ENCODE results near the gene PDE11A. TPM values are rescaled to one million over a fixed set of nuclear protein-coding genes. Genes with fewer than 3 reads are reported as not detected.

Gene PDE11A
- total RNA-seq, 4 donors from 2014 or later, result 0.12 TPM; not detected in 3

GRCh38 chr2:177832611-177833433 lies 239.8 kb downstream of the PDE11A start:
- 67 to 82% methylated on average over 6 of the region's 6 CpGs for WGBS, 2 donors
- no peak for DNase-seq
- Histone ChIP-seq H3K4me1 (no peaks in the 10 kb centered on the region), H3K4me3 (no peak overlapping the region), H3K27ac (no peak overlapping the region), H3K9me3 (peaks cover 0 to 13% (median 6%) of the 10 kb centered on the region in 3 donors), H3K36me3 (no peaks in the 10 kb centered on the region), H3K27me3 (no peaks in the 10 kb centered on the region)
- intact Hi-C loops (cut with DNase I), result no loop called here
- TF ChIP-seq CTCF (IDR thresholded peaks at IDR 0.05) (no peak), POLR2A (IDR thresholded peaks at IDR 0.05) (no peak)

- Histone ChIP-seq H3K4me3 (no peak overlapping the region), H3K27me3 (no peaks in the 10 kb centered on the region), H3K27ac (no peak overlapping the region), H3K9me3 (peaks cover 0 to 8% (median 5%) of the 10 kb centered on the region in 3 donors), H3K4me1 (no peaks in the 10 kb centered on the region), H3K36me3 (no peaks in the 10 kb centered on the region)
- no peak for DNase-seq
- WGBS, 2 donors, result 83 to 94% methylated on average over 1 of the region's 1 CpG
- intact Hi-C loops (cut with DNase I), result no loop called here
- TF ChIP-seq CTCF (IDR thresholded peaks at IDR 0.05), result no peak
- no peak for TF ChIP-seq POLR2A (IDR thresholded peaks at IDR 0.05)
Measured at GRCh38 chr2:177830881-177831386, 241.6 kb downstream of the PDE11A start.

- 88 to 94% methylated on average over 1 of the region's 1 CpG for WGBS, 2 donors
- Histone ChIP-seq H3K27ac (no peak overlapping the region), H3K27me3 (no peaks in the 10 kb centered on the region), H3K4me3 (no peak overlapping the region), H3K36me3 (no peaks in the 10 kb centered on the region), H3K9me3 (no peaks in the 10 kb centered on the region), H3K4me1 (no peaks in the 10 kb centered on the region)
- no peak for TF ChIP-seq CTCF (IDR thresholded peaks at IDR 0.05)
- TF ChIP-seq POLR2A (IDR thresholded peaks at IDR 0.05), result no peak
- DNase-seq, result no peak
- intact Hi-C loops (cut with DNase I), result no loop called here
Measured at GRCh38 chr2:177828557-177828956, 244.0 kb downstream of the PDE11A start.

GRCh38 chr2:177826897-177827296 lies 245.7 kb downstream of the PDE11A start:
- Histone ChIP-seq H3K4me1 (no peaks in the 10 kb centered on the region), H3K9me3 (no peaks in the 10 kb centered on the region), H3K4me3 (no peak overlapping the region), H3K27ac (no peak overlapping the region), H3K36me3 (no peaks in the 10 kb centered on the region), H3K27me3 (no peaks in the 10 kb centered on the region)
- intact Hi-C loops (cut with DNase I), result no loop called here
- TF ChIP-seq POLR2A (IDR thresholded peaks at IDR 0.05) (no peak), CTCF (IDR thresholded peaks at IDR 0.05) (no peak)
- 73 to 75% methylated on average over 2 of the region's 2 CpGs for WGBS, 2 donors
- DNase-seq, result no peak

GRCh38 chr2:177822941-177823340 lies 249.6 kb downstream of the PDE11A start:
- 75 to 76% methylated on average over 3 of the region's 3 CpGs for WGBS, 2 donors
- intact Hi-C loops (cut with DNase I), result no loop called here

More at GRCh38 chr2:177822941-177823340, 249.6 kb downstream of the PDE11A start:
- Histone ChIP-seq H3K36me3 (no peaks in the 10 kb centered on the region), H3K27ac (no peak overlapping the region), H3K9me3 (no peaks in the 10 kb centered on the region), H3K4me1 (no peaks in the 10 kb centered on the region), H3K27me3 (no peaks in the 10 kb centered on the region), H3K4me3 (no peak overlapping the region)
- TF ChIP-seq CTCF (IDR thresholded peaks at IDR 0.05) (no peak), POLR2A (IDR thresholded peaks at IDR 0.05) (no peak)
- no peak for DNase-seq

Measured in esophagus squamous epithelium (tissue), 5 donors.